Esophagus muscularis mucosa (tissue), 4 donors: ENCODE results near the gene GPATCH11.

ENCODE experiments used
- EP300 ChIP-seq: sonication (generic); formaldehyde crosslinking; IDR thresholded peaks from one replicate; pipeline ENCODE4 v1.6.1; 2017; ENCODE audit warnings: antibody characterized with exemption
- POLR2A ChIP-seq: fragments of 450-650 bp; IDR thresholded peaks from one replicate; pipeline ENCODE4 v1.6.1; 2017; ENCODE audit warnings: antibody characterized with exemption, moderate library complexity, mild to moderate bottlenecking, low read depth
- POLR2AphosphoS5 ChIP-seq, 2 donors: sonication (generic); formaldehyde crosslinking; IDR thresholded peaks; one replicate each; pipeline ENCODE4 v1.6.1; 2017; ENCODE audit warnings: antibody characterized with exemption in 2 of 2
- TF ChIP-seq, protein P1 (sequence below), 3 experiments: fragments of 200-600 bp in 2 of 3; fragments of 450-650 bp in 1 of 3; sonication (generic) in 2 of 3; IDR thresholded peaks; one replicate each; pipeline ENCODE4 v1.5.1; 2017 to 2019; ENCODE audit warnings: antibody characterized with exemption in 3 of 3, mild to moderate bottlenecking in 2 of 3, moderate library complexity in 1 of 3

DNA sequence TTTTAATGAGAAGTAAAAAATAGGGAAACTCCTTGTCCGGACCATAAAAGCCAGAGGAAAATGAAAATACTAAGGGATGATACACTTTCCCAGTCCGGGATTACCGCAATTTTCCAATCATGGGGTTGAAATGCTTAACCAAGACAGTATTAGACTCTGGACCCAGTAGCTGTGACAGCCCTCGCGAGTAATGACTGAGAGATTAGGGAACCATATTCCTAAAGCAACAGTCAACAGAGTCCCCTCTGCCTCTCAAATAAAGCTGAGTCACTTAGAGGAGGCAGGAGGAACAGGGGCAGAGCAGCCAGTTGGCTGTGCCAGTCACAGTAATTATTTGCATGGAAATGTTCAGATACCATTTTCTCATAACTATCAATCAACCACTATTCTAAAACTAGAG, 34.8 kb downstream of the GPATCH11 start:
- TF ChIP-seq EP300 (no peak), POLR2AphosphoS5 (IDR thresholded peaks at IDR 0.05) (no peak), POLR2A (no peak)
- TF ChIP-seq, protein P1, sequence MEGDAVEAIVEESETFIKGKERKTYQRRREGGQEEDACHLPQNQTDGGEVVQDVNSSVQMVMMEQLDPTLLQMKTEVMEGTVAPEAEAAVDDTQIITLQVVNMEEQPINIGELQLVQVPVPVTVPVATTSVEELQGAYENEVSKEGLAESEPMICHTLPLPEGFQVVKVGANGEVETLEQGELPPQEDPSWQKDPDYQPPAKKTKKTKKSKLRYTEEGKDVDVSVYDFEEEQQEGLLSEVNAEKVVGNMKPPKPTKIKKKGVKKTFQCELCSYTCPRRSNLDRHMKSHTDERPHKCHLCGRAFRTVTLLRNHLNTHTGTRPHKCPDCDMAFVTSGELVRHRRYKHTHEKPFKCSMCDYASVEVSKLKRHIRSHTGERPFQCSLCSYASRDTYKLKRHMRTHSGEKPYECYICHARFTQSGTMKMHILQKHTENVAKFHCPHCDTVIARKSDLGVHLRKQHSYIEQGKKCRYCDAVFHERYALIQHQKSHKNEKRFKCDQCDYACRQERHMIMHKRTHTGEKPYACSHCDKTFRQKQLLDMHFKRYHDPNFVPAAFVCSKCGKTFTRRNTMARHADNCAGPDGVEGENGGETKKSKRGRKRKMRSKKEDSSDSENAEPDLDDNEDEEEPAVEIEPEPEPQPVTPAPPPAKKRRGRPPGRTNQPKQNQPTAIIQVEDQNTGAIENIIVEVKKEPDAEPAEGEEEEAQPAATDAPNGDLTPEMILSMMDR (IDR thresholded peaks at IDR 0.05) = no peak
